MCF 10A (cell line): ENCODE results near the gene PCDH15. TPM values are rescaled to one million over a fixed set of nuclear protein-coding genes. Genes with fewer than 3 reads are reported as not detected.

Source experiments
- BruUV-seq: library from RNA; stranded (reverse); fragments of 400-500 nt; replicated peaks from 2 replicates; lab custom pipeline; 2021; lab: Mats Ljungman, UMichigan
- CTCF ChIA-PET: fragments of 300-600 bp; sonication (Branson Sonifier 250); formaldehyde crosslinking; extraction: SDS; loops from one replicate; lab custom pipeline; 2021; ENCODE audit warnings: antibody characterized with exemption, inconsistent platforms; lab: Yijun Ruan, JAX
- POLR2A ChIA-PET: fragments of 300-600, 350-650 bp; sonication (Branson Sonifier 250); formaldehyde crosslinking; extraction: SDS; loops from one replicate; lab custom pipeline; 2020; ENCODE audit warnings: antibody characterized with exemption, inconsistent platforms; lab: Yijun Ruan, JAX
- DNase-seq: peaks from one replicate; pipeline ENCODE4 v3.0.0-alpha.2; 2018; ENCODE audit not compliant: unreplicated experiment
- H3K27ac Mint-ChIP-seq: one replicate; pipeline ENCODE4 v1.8.0; 2022; ENCODE audit warnings: mild to moderate bottlenecking, low read depth, mixed read lengths; ENCODE audit not compliant: unreplicated experiment
- H3K27me3 Mint-ChIP-seq: one replicate; pipeline ENCODE4 v1.8.0; 2022; ENCODE audit warnings: mixed read lengths; ENCODE audit not compliant: insufficient read depth, unreplicated experiment
- H3K36me3 Mint-ChIP-seq: one replicate; pipeline ENCODE4 v1.8.0; 2022; ENCODE audit warnings: mild to moderate bottlenecking, moderate library complexity, mixed read lengths; ENCODE audit not compliant: insufficient read depth, unreplicated experiment
- H3K4me1 Mint-ChIP-seq: one replicate; pipeline ENCODE4 v1.8.0; 2022; ENCODE audit warnings: mixed read lengths; ENCODE audit not compliant: insufficient read depth, unreplicated experiment
- H3K4me3 Mint-ChIP-seq: one replicate; pipeline ENCODE4 v1.8.0; 2022; ENCODE audit warnings: mild to moderate bottlenecking, moderate library complexity, mixed read lengths; ENCODE audit not compliant: unreplicated experiment
- H3K9me3 Mint-ChIP-seq: one replicate; pipeline ENCODE4 v1.8.0; 2022; ENCODE audit warnings: mixed read lengths; ENCODE audit not compliant: unreplicated experiment
- intact Hi-C: fragments of 100-400 bp; cut with micrococcal nuclease; formaldehyde crosslinking; loops from 2 replicates; pipeline ENCODE4 v1.14.1; 2022
- total RNA-seq: library from RNA; stranded (reverse); gene quantifications from 2 replicates; pipeline ENCODE4 v1.2.3, GENCODE V29; 2022
- TF ChIP-seq, protein P1 (sequence below): fragments of 200-600 bp; IDR thresholded peaks from one replicate; pipeline ENCODE4 v1.8.0; 2022; ENCODE audit warnings: antibody characterized with exemption, mild to moderate bottlenecking; ENCODE audit not compliant: unreplicated experiment

Gene PCDH15
- total RNA-seq, 1 experiment from 2014 or later, result not detected

DNA sequence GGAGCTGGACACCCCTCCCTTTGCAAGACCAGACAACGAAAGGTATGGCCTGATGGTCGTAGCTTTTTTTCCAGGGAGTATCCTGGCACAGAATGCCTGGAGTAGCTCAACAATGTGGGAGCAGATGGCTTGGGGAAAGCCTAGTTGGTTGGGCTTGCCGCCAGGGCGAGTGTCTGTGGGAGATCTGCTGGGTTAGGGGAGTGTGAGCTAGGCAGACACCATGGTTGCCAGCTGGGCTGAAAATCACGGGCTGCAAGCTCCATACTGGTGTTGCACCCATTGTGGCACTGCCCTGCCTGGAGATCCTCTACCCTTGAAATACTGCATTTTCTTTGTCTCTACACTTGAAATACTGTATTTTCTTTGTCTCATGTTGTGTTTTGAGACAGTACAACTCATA is 538.3 kb downstream of the PCDH15 start:
- DNase-seq, result no peak
- H3K36me3 Mint-ChIP-seq, result no peaks in the 10 kb centered on the region
- BruUV-seq, result no TSS peak
- intact Hi-C loops, result no loop called here
- no peak overlapping the region for H3K4me3 Mint-ChIP-seq
- TF ChIP-seq, protein P1, sequence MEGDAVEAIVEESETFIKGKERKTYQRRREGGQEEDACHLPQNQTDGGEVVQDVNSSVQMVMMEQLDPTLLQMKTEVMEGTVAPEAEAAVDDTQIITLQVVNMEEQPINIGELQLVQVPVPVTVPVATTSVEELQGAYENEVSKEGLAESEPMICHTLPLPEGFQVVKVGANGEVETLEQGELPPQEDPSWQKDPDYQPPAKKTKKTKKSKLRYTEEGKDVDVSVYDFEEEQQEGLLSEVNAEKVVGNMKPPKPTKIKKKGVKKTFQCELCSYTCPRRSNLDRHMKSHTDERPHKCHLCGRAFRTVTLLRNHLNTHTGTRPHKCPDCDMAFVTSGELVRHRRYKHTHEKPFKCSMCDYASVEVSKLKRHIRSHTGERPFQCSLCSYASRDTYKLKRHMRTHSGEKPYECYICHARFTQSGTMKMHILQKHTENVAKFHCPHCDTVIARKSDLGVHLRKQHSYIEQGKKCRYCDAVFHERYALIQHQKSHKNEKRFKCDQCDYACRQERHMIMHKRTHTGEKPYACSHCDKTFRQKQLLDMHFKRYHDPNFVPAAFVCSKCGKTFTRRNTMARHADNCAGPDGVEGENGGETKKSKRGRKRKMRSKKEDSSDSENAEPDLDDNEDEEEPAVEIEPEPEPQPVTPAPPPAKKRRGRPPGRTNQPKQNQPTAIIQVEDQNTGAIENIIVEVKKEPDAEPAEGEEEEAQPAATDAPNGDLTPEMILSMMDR, result no peak
- CTCF ChIA-PET, result no interaction called here
- no peak overlapping the region for H3K27ac Mint-ChIP-seq
- H3K27me3 Mint-ChIP-seq, result no peaks in the 10 kb centered on the region
- POLR2A ChIA-PET, result interaction anchor here (0.6 to 1.1 kb wide), 2 partner anchors 15 to 133 kb away, joined by 3 read pairs; no protein-coding TSS in a partner anchor
- peaks cover 5% of the 10 kb centered on the region for H3K4me1 Mint-ChIP-seq
- peaks cover 8% of the 10 kb centered on the region for H3K9me3 Mint-ChIP-seq

DNA sequence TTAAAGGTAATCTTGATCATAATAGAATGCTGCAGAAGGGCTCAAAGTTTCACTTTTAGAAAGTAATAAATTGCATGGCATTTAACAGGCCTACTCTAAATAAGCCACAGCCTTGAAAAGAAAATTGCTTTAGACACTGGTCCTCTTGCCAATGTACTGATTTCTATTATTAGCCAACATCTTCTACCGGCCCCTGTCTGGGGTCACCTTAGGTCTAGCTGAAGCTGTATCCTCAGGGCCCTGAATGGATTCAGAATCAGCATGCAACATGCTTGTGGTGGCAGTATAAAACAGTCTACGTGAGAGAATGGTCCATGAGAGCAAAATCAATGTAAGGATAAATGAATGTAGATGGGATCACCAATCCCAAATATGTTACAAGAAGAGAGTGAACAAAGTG is 541.9 kb downstream of the PCDH15 start:
- CTCF ChIA-PET, result no interaction called here
- Mint-ChIP-seq H3K4me3 (no peak overlapping the region), H3K36me3 (no peaks in the 10 kb centered on the region), H3K27ac (no peak overlapping the region), H3K4me1 (peaks cover 5% of the 10 kb centered on the region), H3K9me3 (no peaks in the 10 kb centered on the region), H3K27me3 (no peaks in the 10 kb centered on the region)
- POLR2A ChIA-PET, result no interaction called here
- no peak for DNase-seq
- intact Hi-C loops, result no loop called here
- no TSS peak for BruUV-seq
- TF ChIP-seq, protein P1, result no peak

DNA sequence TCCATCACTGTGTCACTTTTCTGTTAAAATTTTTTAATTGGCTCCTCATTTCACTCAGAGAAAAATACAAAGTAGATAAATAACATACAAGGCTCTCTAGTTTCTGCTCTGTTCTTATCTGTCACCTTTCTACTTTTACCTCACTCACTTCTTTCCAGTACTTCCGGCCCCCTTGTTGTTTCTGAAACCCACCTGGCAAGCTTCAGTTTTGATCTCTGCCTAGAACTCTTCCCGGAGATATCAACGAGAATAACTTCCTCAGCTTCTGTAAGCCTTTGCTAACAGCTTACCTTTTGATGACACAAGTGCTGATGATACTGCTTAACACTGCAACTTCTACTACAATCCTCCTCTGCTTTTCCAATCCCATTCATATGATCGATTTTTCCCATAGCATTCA is 566.2 kb downstream of the PCDH15 start:
- H3K27me3 Mint-ChIP-seq, result no peaks in the 10 kb centered on the region
- POLR2A ChIA-PET, result no interaction called here
- H3K36me3 Mint-ChIP-seq, result no peaks in the 10 kb centered on the region
- H3K4me3 Mint-ChIP-seq, result no peak overlapping the region
- CTCF ChIA-PET, result interaction anchor here (0.7 kb wide), 1 partner anchor 41 kb away, joined by 3 read pairs; no protein-coding TSS in a partner anchor
- DNase-seq, result no peak
- intact Hi-C loops, result no loop called here
- TF ChIP-seq, protein P1, result no peak
- BruUV-seq, result no TSS peak
- no peak overlapping the region for H3K27ac Mint-ChIP-seq
- H3K9me3 Mint-ChIP-seq, result no peaks in the 10 kb centered on the region
- H3K4me1 Mint-ChIP-seq, result no peaks in the 10 kb centered on the region

DNA sequence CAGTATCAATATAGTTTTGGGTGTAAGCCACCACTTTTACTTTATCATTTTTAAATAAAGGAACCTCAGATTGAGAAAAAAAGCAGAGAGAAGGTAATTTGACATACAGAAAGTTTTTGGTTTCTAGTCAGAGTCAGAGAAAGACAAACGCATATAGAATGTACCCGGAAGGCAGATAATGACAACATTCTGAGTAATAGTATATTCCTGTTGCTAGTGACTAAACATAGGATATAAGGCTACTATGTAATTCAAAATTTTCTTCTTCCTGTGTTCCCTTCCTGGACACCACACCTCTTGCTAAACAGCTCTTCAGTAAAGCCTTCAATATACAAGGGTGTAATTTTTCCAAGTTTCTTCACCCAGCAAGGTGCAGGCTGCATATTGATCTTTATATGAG is 597.6 kb downstream of the PCDH15 start:
- TF ChIP-seq, protein P1, result no peak
- no peak for DNase-seq
- no peaks in the 10 kb centered on the region for H3K36me3 Mint-ChIP-seq
- no peak overlapping the region for H3K4me3 Mint-ChIP-seq
- peaks cover 7% of the 10 kb centered on the region for H3K9me3 Mint-ChIP-seq
- ChIA-PET CTCF (no interaction called here), POLR2A (no interaction called here)
- no TSS peak for BruUV-seq
- H3K27me3 Mint-ChIP-seq, result no peaks in the 10 kb centered on the region
- H3K4me1 Mint-ChIP-seq, result peaks cover 4% of the 10 kb centered on the region
- intact Hi-C loops, result no loop called here
- no peak overlapping the region for H3K27ac Mint-ChIP-seq
